ENCODE results near the gene OSCP1.

The OSCP1 gene

GRCh38 chr1:36475910-36476604 is 25.8 kb upstream of the OSCP1 start:
- in situ Hi-C loops (cut with MboI; ENCODE audit: low sequenced_read_pairs) = no loop called here

- in situ Hi-C loops (cut with MboI; ENCODE audit: low sequenced_read_pairs) = no loop called here
Observed at GRCh38 chr1:36475341-36475740, 25.1 kb upstream of the OSCP1 start.

GRCh38 chr1:36472656-36473055 is 22.4 kb upstream of the OSCP1 start:
- in situ Hi-C loops (cut with MboI; ENCODE audit: low sequenced_read_pairs) = no loop called here

- in situ Hi-C loops (cut with MboI; ENCODE audit: low sequenced_read_pairs) = no loop called here
Observed at GRCh38 chr1:36471830-36472641, 21.8 kb upstream of the OSCP1 start.

- in situ Hi-C loops (cut with MboI; ENCODE audit: low sequenced_read_pairs) = no loop called here
Observed at GRCh38 chr1:36469163-36469562, 18.9 kb upstream of the OSCP1 start.

DNA sequence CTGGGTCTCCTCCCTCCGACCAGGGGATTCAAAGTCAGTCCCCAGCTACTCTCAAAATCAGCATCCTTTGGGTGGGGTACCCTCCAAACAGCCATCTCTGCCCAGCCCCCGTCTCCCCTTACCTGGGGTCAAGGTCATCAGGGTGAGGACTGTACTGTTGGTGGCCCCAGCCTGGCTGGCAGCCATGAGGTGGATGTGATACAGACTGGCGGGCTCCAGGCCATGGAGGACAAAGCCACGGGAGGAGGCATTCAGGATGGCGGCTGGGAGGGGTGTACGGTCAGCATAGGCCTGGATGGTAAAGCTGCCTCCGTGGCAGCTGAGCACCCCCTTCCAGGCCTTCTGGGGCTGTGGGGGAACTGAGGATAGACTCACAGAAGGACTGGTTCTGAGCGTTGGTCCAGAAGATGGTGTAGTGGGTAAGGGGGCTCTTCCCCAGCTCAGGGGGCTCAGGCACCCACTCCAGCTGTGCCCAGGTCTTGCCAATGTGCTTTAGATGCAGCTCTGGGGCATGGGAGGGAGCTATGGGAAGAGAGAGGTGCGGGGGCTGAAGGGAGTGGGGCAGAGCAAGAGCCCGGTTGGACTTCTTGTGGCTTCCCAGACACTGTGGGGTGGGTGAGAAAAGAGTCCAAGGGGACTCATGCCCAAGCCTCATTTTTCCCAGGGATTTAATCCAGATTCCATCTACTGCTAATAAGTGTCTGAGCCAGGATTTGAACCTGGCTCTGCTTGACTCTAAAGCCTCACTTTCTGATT is 17.6 kb upstream of the OSCP1 start:
- in situ Hi-C loops (cut with MboI; ENCODE audit: low sequenced_read_pairs) = no loop called here

DNA sequence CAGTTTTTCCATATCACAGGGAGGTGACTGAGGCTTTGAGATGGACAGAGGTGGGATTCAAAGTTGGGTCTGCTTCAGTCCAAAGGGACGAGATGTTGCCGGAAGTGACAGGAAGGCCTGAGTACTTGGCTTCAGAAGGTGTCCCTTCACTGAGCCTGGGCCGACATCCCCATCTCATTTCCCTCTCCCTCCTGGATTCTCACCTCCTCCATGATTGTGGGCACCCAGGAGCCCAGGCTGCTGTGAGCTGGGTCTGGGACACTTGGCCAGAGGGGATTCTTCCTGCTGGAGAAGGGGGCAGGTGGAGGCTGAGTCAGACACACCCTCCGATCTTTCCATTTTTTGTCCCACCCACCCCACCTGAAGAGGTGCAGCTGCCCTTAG is 16.8 kb upstream of the OSCP1 start:
- in situ Hi-C loops (cut with MboI; ENCODE audit: low sequenced_read_pairs) = no loop called here

- in situ Hi-C loops (cut with MboI; ENCODE audit: low sequenced_read_pairs) = no loop called here
Observed at GRCh38 chr1:36466370-36467026, 16.2 kb upstream of the OSCP1 start.

GRCh38 chr1:36465731-36466369 is 15.6 kb upstream of the OSCP1 start:
- in situ Hi-C loops (cut with MboI; ENCODE audit: low sequenced_read_pairs) = no loop called here

GRCh38 chr1:36464605-36465393 is 14.5 kb upstream of the OSCP1 start:
- in situ Hi-C loops (cut with MboI; ENCODE audit: low sequenced_read_pairs) = no loop called here

- in situ Hi-C loops (cut with MboI; ENCODE audit: low sequenced_read_pairs) = no loop called here
Observed at GRCh38 chr1:36463803-36464604, 13.8 kb upstream of the OSCP1 start, which contains the start of gene MRPS15. Gene MRPS15 (minus strand): TSS chr1:36464384. CDS start chr1:36464275, 109 bp downstream.

- in situ Hi-C loops (cut with MboI; ENCODE audit: low sequenced_read_pairs) = no loop called here
Observed at GRCh38 chr1:36463463-36463802, 13.2 kb upstream of the OSCP1 start.

- in situ Hi-C loops (cut with MboI; ENCODE audit: low sequenced_read_pairs) = no loop called here
Observed at GRCh38 chr1:36458910-36459309, 8.7 kb upstream of the OSCP1 start.

DNA sequence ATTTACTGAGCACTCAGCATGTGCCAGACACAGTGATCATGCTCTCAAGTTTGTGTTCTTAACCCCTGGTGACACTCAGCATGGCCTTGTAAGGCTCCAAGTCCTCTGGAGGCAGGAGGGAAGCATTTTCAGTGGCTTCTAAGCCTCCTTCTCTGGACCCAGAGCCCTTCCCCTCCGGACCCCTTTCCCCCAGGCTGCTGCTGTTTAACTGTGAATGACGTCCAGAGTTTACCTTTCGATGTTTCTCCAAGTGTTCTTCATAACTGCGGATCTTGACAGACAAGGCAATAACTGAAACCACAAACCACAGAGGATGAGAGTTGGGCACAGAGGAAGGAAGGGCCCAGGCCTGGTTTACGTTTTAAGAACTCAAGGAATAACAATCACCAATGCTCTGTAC is 7.4 kb upstream of the OSCP1 start:
- in situ Hi-C loops (cut with MboI; ENCODE audit: low sequenced_read_pairs) = no loop called here

DNA sequence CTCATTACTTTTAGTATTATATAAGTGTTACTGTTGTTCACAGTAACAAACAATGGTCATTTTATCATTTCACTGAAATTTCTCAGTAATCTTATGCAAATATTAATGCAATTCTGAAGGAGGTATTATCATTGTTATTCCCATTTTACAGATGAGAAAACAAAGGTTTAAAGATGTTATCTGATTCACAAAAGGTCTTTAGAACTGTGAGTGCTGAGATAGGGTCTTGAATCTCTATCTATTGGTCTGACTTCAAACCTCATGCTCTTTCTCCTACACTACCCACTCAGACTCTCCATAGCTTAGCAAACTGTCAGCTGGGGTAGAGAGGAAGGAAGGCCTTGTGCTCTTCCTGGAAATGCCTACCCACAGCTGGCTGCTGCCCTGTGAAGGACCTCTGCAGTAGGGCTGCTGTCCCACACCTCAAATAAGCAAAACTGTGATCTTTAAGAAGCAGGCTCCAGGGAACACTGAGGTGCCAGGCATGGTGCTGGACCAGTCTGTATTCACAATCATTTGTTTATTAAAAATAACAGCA is 6.2 kb upstream of the OSCP1 start:
- in situ Hi-C loops (cut with MboI; ENCODE audit: low sequenced_read_pairs) = no loop called here

DNA sequence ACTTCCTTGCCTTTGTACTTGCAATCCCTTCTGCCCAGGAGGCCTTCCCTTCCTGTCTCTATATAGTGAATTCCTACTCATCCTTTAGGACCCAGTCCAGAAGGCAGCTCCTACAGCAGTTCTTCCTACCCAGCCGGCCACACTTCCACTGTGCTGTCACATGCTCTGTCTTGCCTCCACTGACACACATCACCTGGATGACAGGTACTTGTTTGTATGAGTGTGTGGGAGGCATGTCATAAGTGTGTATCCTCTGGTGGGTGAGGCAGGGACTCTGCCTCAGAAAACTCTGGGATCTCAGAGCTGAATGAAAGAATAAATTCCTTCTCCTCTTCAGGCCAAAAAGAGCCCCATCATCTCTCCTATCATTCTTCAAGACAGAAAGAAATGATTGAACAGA is 5.1 kb upstream of the OSCP1 start:
- in situ Hi-C loops (cut with MboI; ENCODE audit: low sequenced_read_pairs) = no loop called here

DNA sequence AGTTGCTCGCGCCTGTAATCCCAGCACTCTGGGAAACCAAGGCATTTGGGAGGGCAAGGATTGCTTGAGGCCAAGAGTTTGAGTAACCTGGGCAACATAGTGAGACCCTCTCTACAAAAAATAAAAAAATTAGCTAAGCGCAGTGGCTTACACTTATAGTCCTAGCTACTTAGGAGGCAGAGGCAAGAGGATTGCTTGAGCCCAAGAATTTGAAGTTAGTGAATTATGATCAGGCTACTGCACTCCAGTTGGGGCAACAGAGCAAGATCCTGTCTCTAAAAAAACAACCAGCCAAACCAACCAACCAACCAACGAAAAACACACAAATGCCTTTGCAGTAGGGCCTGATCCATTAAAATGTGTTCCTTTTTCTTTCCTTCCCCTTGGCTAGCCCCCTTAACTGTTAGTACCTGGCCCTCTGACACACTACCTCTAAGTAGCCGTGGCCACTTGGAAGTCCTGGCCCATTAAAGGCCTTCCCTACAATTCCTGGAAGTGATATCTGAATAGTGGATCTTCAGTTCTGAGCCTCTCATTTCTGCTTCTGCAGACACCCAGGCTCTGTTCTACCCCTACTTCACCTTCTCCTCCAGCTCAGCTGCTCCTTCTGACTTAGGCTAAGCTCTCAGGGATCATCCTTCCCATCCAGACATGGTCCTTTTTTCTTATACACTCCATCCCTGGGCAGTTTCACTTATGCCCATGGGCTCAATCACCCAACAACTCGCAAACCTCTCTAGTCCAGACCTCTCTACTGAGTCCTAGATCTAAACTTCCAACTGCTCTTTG is 3.5 kb upstream of the OSCP1 start:
- in situ Hi-C loops (cut with MboI; ENCODE audit: low sequenced_read_pairs) = no loop called here

DNA sequence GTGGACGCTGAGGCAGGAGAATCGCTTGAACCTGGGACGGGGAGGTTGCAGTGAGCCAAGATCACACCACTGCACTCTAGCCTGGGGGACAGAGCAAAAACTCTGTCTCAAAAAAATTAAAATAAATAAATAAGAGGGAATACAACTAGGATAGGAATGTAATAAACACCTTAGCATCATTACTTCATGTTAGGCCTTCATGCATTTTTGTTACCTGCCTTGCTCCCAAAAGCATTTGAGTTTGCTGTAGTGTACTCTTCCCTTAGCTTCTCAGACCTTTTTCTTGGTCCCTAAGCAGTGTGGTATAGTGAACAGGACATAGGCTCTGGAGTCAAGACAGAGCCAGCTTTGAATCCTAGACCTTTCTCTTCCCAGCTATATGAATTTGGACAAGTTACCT is 2.8 kb upstream of the OSCP1 start:
- in situ Hi-C loops (cut with MboI; ENCODE audit: low sequenced_read_pairs) = no loop called here

Data from HL-60/S4 treated with phorbol 12-myristate 13-acetate at 8.2 ng/mL for 4 days and 3 days (cell line).